NCI-H2081 treated with DMSO at 0.1 percent for 48 hours (cell line): Measurements from ENCODE around the gene MAPK8IP3.
"Not testable (repeated sequence)": the region's sequence is repeated elsewhere in the genome, so short reads cannot be mapped to it uniquely, and the experiment has no call there.

Experiments
- DNase-seq: peaks from one replicate; lab custom pipeline; 2025; lab: John Stamatoyannopoulos, UW

MAPK8IP3 gene

GRCh38 chr16:1787322-1788094 lies 81.5 kb downstream of the MAPK8IP3 start:
- no peak for DNase-seq

- DNase-seq: no peak
Observed at GRCh38 chr16:1788095-1788707, 82.2 kb downstream of the MAPK8IP3 start.

DNA sequence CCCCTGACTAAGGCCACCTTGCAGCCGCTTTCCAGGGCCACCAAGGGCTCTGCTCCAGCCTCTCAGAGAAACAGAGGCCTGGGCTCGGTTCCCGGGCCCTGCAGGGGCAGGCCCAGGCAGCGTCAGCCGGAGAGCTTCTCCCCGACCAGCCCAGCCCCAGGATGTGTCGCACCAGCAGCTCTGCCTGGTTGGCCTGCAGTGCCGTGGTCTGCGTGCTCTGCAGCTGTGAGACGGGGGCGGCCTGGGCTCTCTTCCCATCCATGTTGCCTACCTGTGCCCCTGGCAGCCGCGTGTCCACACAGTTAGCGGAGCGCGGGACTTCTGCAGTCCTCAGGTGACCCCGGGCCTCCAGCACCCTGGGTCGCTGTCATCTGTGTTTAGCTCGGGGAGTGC lies 82.7 kb downstream of the MAPK8IP3 start:
- DNase-seq: no peak

DNA sequence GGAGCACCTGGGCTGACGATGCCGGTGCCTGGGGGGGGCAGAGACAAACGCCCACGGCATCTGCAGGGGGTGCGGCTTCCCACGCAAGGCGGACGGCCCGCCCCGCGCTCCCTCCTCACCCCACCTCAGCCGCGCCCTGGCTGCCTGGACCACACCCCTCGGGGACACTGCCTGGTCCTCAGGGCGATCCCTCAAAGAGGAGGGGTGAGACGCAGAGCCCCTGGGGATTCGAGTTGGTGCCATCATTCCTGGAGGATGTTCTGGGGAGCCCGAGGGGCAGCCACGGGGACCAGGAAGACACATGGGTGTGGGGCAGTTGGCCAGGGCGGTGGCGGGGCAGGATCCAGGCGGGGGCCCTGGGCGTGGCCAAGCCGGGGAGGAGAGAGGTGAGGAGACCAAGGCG lies 83.6 kb downstream of the MAPK8IP3 start:
- no peak for DNase-seq

DNA sequence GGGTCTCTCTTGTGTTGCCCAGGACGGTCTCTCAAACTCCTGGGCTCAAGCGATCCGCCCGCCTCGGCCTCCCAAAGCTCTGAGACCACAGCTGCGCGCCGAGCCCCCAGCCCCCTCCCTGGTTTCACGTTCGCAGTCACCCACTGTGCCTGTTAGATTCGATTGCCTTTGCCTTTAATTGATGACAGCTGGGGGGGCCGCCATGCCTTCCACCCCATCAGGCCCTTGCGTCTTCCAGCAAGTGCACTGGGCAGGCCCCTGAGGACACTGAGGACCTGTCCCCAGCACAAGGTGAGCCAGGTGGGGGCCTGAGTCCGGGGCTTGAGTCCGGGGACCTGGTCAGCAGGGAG lies 84.2 kb downstream of the MAPK8IP3 start:
- no peak for DNase-seq

- no peak for DNase-seq
Observed at GRCh38 chr16:1790611-1791255, 84.7 kb downstream of the MAPK8IP3 start.

DNA sequence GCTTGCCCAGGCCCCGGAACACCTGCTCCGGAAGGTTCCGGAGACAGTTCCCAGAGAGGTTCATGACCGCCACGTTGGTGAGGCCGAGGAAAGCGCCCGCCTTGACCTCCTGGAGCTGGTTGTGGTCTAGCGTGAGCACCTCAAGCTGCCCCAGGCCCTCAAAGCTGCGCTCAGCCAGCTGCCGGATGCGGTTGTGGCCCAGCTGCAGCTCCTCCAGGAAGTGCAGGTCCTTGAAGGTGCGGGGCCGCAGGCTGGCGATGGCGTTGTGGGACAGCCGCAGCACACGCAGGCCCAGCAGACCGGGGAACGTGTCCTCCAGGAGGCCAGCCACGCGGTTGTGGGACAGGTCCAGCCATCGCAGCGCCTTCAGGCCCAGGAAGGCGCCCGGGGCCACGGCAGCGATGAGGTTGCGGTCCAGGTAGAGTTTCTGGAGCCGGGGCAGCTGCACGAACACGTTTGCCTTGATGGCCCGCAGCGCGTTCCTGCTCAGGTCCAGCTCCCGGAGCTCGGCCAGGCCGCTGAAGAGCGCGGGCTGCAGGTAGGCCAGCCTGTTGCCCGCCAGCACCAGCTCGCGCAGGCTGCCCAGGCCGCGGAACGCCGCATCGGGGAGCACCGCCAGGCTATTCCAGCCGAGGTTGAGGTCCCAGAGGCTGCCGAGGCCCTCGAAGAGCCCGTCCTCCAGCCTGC lies 85.4 kb downstream of the MAPK8IP3 start:
- no peak for DNase-seq

- DNase-seq: no peak
Observed at GRCh38 chr16:1791943-1792812, 86.2 kb downstream of the MAPK8IP3 start.

DNA sequence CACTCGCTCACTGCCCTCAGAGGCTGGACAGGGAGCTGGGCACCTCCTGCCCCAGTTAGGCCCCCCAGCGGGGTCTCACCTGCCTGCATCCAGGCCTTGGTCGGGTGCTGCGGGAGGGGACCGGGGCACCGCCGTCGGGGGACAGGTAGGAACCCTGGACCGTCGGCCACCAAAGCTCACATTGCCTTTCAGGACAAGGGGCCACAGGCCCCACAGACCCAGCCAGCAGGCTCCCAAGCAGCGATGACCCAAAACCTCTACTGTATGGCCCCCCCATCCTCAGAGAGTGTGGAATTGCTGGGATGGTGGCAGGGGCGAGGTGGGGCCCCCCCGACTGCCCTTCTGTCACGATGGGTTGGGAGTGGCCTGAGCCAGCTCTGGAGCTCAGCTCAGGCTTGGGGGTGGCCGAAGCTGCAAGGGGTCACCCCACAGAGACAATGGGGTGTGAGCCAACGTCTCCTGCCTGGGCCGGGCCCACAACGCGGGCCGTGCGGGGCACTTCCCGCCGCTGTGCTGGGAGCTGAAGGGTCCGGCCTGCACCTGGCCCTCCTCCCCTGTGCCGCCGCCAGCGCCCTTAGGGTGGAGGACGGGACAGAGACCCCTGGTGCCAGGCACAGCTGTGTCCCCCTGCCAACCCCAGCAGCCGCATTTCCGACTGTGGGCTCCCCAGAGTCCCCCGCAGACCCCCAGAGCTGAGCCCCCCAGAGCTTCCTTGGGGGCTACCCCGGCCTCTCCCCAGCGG lies 87.0 kb downstream of the MAPK8IP3 start:
- DNase-seq: no peak

DNA sequence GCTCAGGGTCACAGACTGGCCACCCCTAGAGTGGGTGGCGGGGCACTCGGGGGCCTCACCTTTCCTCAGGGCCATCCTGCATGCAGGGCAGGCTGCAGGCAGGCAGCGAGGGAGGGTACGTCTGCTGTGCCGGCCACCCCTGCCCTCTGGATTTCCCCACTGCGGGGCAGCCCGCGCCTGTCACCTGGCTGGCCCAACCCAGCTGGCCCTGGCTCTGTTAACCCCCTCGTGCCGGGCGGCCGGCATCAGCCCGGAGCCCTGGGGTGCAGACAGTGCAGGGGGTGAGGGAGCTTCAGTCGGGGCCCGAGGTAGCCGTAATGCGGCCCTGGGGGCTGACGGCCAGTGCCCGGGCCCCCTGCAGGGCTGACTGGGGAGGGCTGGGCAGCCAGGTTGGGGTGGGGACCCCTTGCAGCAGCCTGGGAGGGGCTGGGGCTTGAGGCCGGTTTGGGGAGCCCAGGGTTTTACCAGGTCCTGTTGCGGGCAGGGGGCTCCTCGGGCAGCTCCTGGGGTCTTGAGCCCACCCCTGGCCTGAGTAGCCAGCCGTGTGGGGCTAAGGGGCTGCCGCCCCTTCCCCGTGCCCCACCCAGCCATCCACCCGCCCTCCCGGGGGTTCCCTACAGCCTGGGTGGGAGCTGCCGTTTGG lies 87.7 kb downstream of the MAPK8IP3 start, which contains the start of gene IGFALS:
TSS of gene IGFALS (minus strand) at position 128 of the 643 bp plus-strand sequence. CDS start at position 75, 53 bp downstream.
- no peak for DNase-seq

GRCh38 chr16:1794221-1794871 lies 88.4 kb downstream of the MAPK8IP3 start:
- DNase-seq: no peak

DNA sequence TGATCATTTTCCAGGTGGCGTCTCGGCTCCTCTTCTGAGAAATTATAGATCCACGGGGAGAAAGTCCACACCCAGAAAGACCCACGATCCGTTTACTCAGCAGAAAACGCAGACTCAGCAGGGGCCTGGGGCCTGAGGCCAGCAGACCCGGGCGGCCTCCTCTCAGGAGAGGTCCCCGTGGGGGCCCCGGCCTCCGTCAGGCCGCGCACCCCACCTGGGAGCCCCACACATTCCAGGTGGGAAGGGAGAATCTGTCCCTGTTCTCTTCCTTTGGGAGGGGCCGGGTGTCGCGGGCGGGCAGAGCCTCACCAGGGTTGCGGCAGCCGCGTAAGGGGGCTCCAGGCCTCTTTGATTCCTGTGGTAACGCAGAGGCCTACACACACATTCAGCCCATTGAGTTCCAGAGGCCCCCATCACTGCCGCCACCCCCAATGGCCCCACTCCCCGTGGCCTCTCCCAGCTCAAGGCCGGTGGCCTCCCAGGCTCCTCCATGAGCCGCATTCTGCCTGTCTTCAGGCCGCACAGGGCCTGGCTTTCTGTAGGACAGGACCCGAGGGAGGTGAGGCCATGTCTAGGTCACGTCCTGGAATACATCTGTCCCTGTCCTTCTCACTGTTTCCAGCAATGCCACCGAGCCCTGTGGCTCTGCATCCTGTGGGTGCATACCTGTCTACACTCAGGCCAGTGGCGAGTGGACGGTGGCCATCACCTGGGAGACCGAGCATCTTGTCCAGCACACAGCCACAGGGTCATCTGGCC lies 89.1 kb downstream of the MAPK8IP3 start:
- DNase-seq: no peak

DNA sequence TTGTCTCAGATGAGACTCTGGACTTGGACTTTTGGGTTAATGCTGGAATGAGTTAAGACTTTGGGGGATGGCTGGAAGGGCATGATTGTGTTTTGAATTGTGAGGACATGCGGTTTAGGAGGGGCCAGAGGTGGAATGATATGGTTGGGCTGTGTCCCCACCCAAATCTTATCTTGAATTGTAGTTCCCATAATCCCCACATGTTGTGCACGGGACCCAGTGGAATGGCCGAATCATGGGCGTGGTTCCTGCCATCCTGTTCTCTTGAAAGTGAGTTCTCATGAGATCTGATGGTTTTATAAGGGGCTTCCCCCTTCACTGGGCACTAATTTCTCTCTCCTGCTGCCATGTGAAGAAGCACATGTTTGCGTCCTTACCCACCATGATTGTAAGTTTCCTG lies 93.3 kb downstream of the MAPK8IP3 start:
- DNase-seq: not testable (repeated sequence)

DNA sequence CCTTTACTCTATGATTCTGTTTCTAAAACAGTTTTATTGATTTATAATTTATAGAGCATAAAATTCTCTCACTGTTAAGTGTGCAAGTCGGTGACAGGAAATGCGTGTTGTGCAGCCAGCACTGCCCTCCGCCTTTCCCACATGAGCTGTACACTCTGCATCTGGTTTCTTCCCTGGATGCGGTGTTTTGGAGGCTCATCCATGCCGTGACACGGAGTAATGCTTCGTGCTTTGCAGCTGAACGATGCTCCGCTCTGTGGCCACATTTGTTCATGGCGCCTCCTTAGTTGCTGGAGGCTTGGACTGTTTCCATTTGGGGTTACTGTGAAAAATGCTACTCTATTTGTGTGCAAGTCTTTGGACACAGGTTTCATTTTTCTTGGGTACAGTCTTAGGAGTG lies 94.7 kb downstream of the MAPK8IP3 start:
- no peak for DNase-seq

GRCh38 chr16:1807626-1808025 lies 101.6 kb downstream of the MAPK8IP3 start:
- DNase-seq: no peak

DNA sequence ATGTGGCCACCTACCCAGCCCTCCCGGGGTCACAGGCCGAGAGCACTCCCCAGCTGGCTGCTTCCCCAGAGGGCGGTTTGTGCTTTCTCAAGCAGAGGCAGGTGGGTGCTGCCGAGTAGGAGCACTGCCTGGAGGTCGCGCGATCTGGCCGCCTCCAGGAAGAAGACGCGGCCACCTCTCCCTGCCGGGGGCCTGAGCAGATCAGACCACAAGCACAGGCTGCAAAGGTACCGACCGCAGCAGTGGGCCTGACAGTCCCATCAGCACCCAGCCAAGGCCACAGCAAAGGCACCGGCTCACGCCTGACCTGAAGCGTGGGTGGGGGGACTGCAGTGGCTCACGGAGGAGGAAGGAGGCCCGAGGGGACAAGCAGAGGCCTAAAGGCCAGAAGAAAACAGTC lies 102.7 kb downstream of the MAPK8IP3 start:
- no peak for DNase-seq

DNA sequence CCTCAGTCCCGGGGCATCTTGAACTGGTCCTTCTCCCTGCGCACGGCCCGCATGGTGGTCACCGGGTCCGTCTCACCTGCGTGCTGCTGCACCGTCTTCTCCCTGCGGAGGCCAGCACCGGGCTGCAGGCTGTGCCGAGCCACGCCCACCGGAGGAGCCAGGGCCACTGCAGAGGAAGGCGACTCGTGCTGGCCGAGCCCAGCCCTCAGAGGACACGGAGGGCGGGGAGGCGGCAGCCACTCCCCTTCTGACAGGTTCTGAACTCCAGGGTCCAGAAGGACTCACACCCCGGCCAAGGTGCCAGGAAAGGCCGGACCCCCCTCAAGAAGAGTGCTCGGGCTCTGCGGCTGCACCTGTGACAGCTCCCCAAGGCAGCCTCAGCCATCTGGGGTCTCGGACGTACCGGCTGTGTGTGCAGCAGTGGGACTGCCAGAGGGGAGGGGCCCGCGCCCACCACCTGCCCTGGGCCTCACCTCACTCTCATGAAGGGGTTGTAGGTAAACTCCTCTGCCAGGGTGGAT lies 103.3 kb downstream of the MAPK8IP3 start:
- DNase-seq: no peak

DNA sequence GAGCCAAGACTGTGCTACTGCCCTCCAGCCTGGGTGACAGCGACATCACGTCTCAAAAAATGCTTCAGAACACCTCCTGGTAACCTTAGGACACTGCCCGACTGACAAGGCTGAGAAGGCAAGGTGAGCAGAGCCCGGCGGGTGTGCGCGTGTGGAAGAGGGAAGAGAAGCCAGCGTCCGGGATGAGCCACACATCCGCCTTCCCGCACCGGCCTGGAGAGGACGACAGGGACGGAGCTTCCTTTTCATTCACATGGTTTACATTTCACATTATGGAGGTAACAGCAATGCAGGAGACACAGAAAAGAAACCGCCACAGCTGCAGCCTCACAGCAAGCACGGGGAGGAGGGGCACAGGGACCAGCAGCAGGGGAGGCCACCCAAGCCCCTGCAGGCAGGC lies 104.1 kb downstream of the MAPK8IP3 start:
- DNase-seq: no peak

DNA sequence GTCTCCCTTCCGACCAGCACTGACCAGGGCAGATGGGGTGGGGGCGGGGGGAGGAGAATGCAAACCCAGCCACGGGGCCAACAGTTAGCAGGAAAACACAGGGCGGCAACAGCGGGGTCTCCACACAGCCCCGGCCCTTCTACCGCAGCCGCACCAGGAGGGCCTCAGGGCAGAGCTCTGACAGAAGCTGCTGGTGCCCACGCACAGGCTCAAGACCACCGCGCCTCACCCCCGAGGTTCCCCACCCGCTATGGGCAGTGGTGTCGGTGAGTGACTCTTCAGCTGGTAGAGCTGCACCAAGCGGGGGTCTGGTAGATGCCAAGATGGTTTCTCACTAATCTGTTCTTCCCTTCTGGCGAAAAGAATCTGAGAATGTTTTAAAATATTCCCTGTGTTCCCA lies 104.5 kb downstream of the MAPK8IP3 start:
- no peak for DNase-seq
